Lower lobe of right lung (tissue), 2 donors: ENCODE measurements around the gene ZC3H15. TPM values are rescaled to one million over a fixed set of nuclear protein-coding genes. Genes with fewer than 3 reads are reported as not detected.

Experiments
- ATAC-seq, 2 donors: fragments of 200-7000 bp; cut with Tn5 transposase; one replicate each; pipeline ENCODE4 v1.9.1; 2020 to 2022; ENCODE audit warnings: mild to moderate bottlenecking in 2 of 2, moderate library complexity in 2 of 2
- DNase-seq: peaks from one replicate; pipeline ENCODE4 v3.0.0-alpha.2; 2020
- H3K27ac ChIP-seq: fragments of 200-600 bp; one replicate; pipeline ENCODE4 v1.8.0; 2022
- H3K27me3 ChIP-seq: fragments of 200-600 bp; one replicate; pipeline ENCODE4 v1.8.0; 2022; ENCODE audit warnings: low read depth
- H3K36me3 ChIP-seq: fragments of 200-600 bp; one replicate; pipeline ENCODE4 v1.8.0; 2022; ENCODE audit warnings: mild to moderate bottlenecking
- H3K4me1 ChIP-seq: fragments of 200-600 bp; one replicate; pipeline ENCODE4 v1.8.0; 2022
- H3K4me3 ChIP-seq: fragments of 200-600 bp; one replicate; pipeline ENCODE4 v1.8.0; 2022; ENCODE audit warnings: mild to moderate bottlenecking
- H3K9me3 ChIP-seq: fragments of 200-600 bp; one replicate; pipeline ENCODE4 v1.8.0; 2022
- intact Hi-C: fragments of 100-400 bp; cut with DNase I; formaldehyde crosslinking; loops from one replicate; pipeline ENCODE4 v1.11.0; 2022
- total RNA-seq: library from RNA; stranded (reverse); fragmentation: NEBNext Ultra II Directional; extraction: Animal tissue kit (Norgen Biotek cat#: 25700); gene quantifications from one replicate; pipeline ENCODE4 v1.2.1, GENCODE V29; 2021
- TF ChIP-seq, protein P1 (sequence below): fragments of 200-600 bp; IDR thresholded peaks from one replicate; pipeline ENCODE4 v1.8.0; 2022; ENCODE audit warnings: antibody characterized with exemption, mild to moderate bottlenecking
- donor health status: DM: no; HTN: yes; CAD: no; lungs with severe emphysema.

Gene ZC3H15
- total RNA-seq, 1 donor from 2014 or later, result 44.2 TPM

DNA sequence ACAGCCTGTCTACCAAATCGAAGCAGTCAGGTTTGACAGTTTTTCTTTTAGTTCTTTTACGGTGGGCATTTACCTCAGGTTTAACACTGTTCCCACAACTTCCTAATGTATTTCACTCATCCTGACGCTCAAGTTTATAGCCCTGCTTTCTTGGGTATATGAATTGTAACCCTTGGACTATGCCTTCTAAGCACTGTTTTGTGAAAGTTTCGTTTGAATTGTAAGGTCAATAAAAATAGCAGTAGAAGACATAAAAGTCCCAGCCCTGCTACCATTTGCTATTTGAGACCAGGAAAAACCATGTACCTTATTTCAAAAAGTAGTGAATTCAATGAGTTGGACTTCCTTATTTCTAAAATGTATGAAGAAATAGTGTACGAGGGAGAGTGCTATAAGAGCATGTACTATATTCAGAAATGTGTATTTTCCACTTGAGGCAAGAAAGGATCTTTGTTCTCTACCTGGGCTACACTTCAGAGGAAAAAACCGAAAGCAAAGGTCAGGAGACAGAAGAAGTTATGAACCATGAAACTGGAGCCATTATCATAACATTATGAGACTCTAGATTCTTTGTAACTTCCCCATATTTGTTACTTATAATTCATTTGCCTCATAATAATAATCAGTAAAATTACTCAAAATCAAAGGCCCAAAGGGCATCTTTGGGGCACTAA is 1.9 kb upstream of the ZC3H15 start:
- DNase-seq (no peak), ATAC-seq (no peak)
- H3K27me3 ChIP-seq, result no peaks in the 10 kb centered on the region
- H3K4me3 ChIP-seq, result no peak overlapping the region
- H3K4me1 ChIP-seq, result peaks cover 32% of the 10 kb centered on the region
- no peak overlapping the region for H3K27ac ChIP-seq
- no peaks in the 10 kb centered on the region for H3K36me3 ChIP-seq
- intact Hi-C loops, result no loop called here
- TF ChIP-seq, protein P1, sequence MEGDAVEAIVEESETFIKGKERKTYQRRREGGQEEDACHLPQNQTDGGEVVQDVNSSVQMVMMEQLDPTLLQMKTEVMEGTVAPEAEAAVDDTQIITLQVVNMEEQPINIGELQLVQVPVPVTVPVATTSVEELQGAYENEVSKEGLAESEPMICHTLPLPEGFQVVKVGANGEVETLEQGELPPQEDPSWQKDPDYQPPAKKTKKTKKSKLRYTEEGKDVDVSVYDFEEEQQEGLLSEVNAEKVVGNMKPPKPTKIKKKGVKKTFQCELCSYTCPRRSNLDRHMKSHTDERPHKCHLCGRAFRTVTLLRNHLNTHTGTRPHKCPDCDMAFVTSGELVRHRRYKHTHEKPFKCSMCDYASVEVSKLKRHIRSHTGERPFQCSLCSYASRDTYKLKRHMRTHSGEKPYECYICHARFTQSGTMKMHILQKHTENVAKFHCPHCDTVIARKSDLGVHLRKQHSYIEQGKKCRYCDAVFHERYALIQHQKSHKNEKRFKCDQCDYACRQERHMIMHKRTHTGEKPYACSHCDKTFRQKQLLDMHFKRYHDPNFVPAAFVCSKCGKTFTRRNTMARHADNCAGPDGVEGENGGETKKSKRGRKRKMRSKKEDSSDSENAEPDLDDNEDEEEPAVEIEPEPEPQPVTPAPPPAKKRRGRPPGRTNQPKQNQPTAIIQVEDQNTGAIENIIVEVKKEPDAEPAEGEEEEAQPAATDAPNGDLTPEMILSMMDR, result no peak
- no peaks in the 10 kb centered on the region for H3K9me3 ChIP-seq

- TF ChIP-seq, protein P1, result no peak
- peak overlapping the region; percentile 92 for H3K27ac ChIP-seq
- H3K36me3 ChIP-seq, result no peaks in the 10 kb centered on the region
- no peak for ATAC-seq
- H3K4me1 ChIP-seq, result peaks cover 38% of the 10 kb centered on the region
- peak overlapping the region; percentile 71 for H3K4me3 ChIP-seq
- DNase-seq, result no peak
- no peaks in the 10 kb centered on the region for H3K9me3 ChIP-seq
- no peaks in the 10 kb centered on the region for H3K27me3 ChIP-seq
- intact Hi-C loops, result no loop called here
Observed at GRCh38 chr2:186485576-186485870, 537 bp upstream of the ZC3H15 start.

DNA sequence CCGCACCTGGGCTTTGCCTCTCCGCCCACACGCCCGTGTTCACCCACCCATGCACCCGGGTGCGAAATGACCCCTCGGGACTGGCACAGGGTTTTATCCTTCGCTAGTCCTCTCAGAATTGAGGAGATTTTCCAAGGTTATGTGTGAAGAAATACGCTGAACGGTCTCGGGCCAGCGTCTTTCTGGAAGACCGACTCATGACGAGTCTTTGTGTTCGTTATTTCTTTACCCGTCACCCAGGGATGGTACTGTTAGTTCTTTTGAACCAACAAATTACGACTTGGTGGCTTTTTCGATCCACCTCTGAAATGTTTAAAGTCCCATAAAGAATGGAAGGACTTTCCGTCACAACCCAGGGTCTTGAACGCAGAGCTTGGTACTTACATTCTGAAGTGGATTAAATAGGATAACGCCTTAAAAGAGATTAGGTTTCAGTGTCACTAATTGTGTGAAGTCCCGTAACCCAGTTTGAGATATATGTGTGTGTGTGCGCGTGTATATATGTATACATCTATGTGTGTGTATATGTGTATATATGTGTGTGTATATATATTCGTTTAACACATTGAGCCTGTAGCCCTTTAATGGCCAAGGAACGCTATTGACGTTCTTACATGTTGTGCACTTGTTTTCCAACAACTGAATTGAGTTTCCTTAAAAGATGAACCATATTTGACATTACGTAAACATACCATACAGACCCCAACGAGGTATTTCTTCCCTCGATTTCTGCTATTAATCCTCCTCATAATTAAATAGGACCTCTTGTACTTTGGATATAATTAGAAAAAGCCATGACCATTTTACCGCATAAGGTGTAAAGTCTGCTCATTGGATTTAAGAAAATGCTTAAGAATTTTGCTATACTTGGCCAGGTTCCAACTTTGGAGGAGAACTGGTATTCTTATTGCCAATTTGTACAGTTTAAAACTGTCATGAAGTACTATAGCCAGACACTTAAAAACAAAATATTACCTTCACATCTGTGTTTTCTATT is 889 bp downstream of the ZC3H15 start:
- no peaks in the 10 kb centered on the region for H3K36me3 ChIP-seq
- H3K27ac ChIP-seq, result peak overlapping the region; percentile 92
- TF ChIP-seq, protein P1, result no peak
- H3K27me3 ChIP-seq, result no peaks in the 10 kb centered on the region
- ATAC-seq (no peak), DNase-seq (no peak)
- peaks cover 53% of the 10 kb centered on the region for H3K4me1 ChIP-seq
- intact Hi-C loops, result no loop called here
- peak overlapping the region; percentile 71 for H3K4me3 ChIP-seq
- no peaks in the 10 kb centered on the region for H3K9me3 ChIP-seq

DNA sequence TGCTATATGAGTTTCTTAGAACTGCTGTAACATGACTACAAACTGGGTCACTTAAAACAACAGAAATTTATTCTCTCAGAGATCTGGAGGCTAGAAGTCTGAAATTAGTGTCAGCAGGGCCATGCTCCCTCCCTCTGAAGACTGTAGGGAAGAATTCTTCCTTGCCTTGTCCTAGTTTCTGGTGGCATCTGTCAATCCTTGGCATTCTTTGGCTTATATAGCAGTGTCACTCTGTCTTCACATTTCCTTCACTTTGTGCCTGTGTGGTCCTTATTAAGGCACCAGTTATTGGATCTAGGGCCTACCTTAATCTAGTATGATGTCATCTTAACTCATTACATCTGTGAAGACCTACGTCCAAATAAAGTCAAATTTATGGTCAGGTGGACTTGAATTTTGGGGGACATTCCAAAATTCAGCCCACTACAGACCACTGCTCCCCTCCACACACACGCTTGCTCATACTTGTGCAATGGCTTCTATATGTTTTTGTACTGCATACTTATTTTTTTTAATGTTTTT is 7.6 kb downstream of the ZC3H15 start:
- TF ChIP-seq, protein P1, result no peak
- ATAC-seq, result no peak

DNA sequence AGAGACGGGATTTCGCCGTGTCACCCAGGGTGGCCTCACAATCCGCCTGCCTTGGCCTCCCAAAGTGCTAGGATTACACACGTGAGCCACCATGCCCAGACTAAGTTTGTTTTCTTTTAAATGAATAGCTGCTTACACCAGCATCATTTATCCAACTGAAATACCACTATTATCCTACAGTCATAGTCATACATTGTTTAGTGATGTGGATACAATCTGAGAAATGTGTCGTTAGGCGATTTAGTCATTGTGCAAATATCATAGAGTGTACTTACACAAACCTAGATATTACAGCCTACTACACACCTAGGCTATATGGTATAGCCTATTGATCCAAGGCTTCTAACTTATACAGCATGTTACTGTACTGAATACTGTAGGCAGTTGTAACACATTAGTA is 10.3 kb downstream of the ZC3H15 start:
- Histone ChIP-seq H3K4me1 (peaks cover 18% of the 10 kb centered on the region), H3K36me3 (peaks cover 53% of the 10 kb centered on the region), H3K9me3 (no peaks in the 10 kb centered on the region), H3K27ac (no peak overlapping the region), H3K4me3 (no peak overlapping the region), H3K27me3 (no peaks in the 10 kb centered on the region)
- ATAC-seq (no peak), DNase-seq (no peak)
- TF ChIP-seq, protein P1, result no peak
- intact Hi-C loops, result no loop called here

More for the DNA sequence above, 7.6 kb downstream of the ZC3H15 start:
- Histone ChIP-seq H3K9me3 (no peaks in the 10 kb centered on the region), H3K4me1 (peaks cover 39% of the 10 kb centered on the region), H3K27ac (no peak overlapping the region), H3K4me3 (no peak overlapping the region), H3K36me3 (peaks cover 33% of the 10 kb centered on the region), H3K27me3 (no peaks in the 10 kb centered on the region)
- DNase-seq, result no peak
- intact Hi-C loops, result no loop called here
